Testis (tissue), 3 donors: ENCODE results near the gene KAT8. TPM values are rescaled to one million over a fixed set of nuclear protein-coding genes. Genes with fewer than 3 reads are reported as not detected.

Experiments
- DNase-seq: peaks from one replicate; pipeline ENCODE4 v3.0.0-alpha.2; 2019
- H3K27ac ChIP-seq, 2 donors: fragments of 200-600 bp; sonication (generic); one replicate each; pipeline ENCODE4 v1.5.1; 2019
- H3K27me3 ChIP-seq: fragments of 200-600 bp; sonication (generic); one replicate; pipeline ENCODE4 v1.5.1; 2019
- H3K36me3 ChIP-seq: fragments of 200-600 bp; sonication (generic); one replicate; pipeline ENCODE4 v1.5.1; 2017; ENCODE audit warnings: low read depth; ENCODE audit errors: missing control alignments
- H3K4me1 ChIP-seq: fragments of 200-600 bp; sonication (generic); one replicate; pipeline ENCODE4 v1.5.1; 2019
- H3K4me3 ChIP-seq, 2 donors: fragments of 200-600 bp; sonication (generic); one replicate each; pipeline ENCODE4 v1.5.1; 2017 to 2019
- H3K9me3 ChIP-seq: fragments of 200-600 bp; sonication (generic); one replicate; pipeline ENCODE4 v1.5.1; 2017
- CTCF ChIP-seq, 3 experiments: fragments of 450-650 bp in 2 of 3; fragments of 200-600 bp in 1 of 3; sonication (generic) in 1 of 3; IDR thresholded peaks; one replicate each; pipeline ENCODE4 v1.5.1; 2016 to 2019; ENCODE audit warnings: antibody characterized with exemption in 3 of 3, mild to moderate bottlenecking in 2 of 3, moderate library complexity in 1 of 3
- POLR2A ChIP-seq: fragments of 450-650 bp; IDR thresholded peaks from one replicate; pipeline ENCODE4 v1.6.1; 2017; ENCODE audit warnings: antibody characterized with exemption, mild to moderate bottlenecking, moderate library complexity
- WGBS, 2 donors: methylation state at CpG; one replicate each; pipeline ENCODE4 v1.1.5; 2018; 5-methylcytosine and 5-hydroxymethylcytosine counted together
- intact Hi-C: fragments of 100-400 bp; cut with DNase I; formaldehyde crosslinking; loops from one replicate; pipeline ENCODE4 v1.15.1; 2023; ENCODE audit warnings: low total_unique reads
- polyA plus RNA-seq: library from polyadenylated mRNA; stranded (reverse); fragments of 350-450 nt; fragmentation: Illumina TruSeq; extraction: RNeasy Lipid Tissue Mini Kit (QIAGEN cat#74804); gene quantifications from one replicate; pipeline ENCODE4 v1.2.3, GENCODE V29; 2014; ENCODE audit warnings: low read depth, low replicate concordance; ENCODE audit not compliant: insufficient read depth
- total RNA-seq, 2 donors: library from RNA; depleted of rRNA; stranded (reverse); fragments of >200 nt; gene quantifications; one replicate each; pipeline ENCODE4 v1.2.3, GENCODE V29; 2016

KAT8 gene
- total and polyA plus RNA-seq, 3 donors from 2014 or later = 86.0 to 111 (median 96.9) TPM

GRCh38 chr16:31085873-31086628 lies 31.4 kb upstream of the KAT8 start:
- Histone ChIP-seq H3K4me3 (no peak overlapping the region), H3K27ac (no peak overlapping the region), H3K4me1 (peaks cover 28% of the 10 kb centered on the region), H3K36me3 (no peaks in the 10 kb centered on the region), H3K9me3 (no peaks in the 10 kb centered on the region), H3K27me3 (no peaks in the 10 kb centered on the region)
- TF ChIP-seq CTCF (IDR thresholded peaks at IDR 0.05) = no peak
- TF ChIP-seq POLR2A = no peak
- 79 to 82% methylated on average over 14 to 18 of the region's 18 CpGs for WGBS, 2 donors
- no peak for DNase-seq
- intact Hi-C loops = loop anchor here (10.0 kb wide), 1 partner anchor 59 kb away; no protein-coding TSS in a partner anchor

- peaks cover 28% of the 10 kb centered on the region for H3K4me1 ChIP-seq
- DNase-seq = no peak
- no peaks in the 10 kb centered on the region for H3K27me3 ChIP-seq
- WGBS, 2 donors = 91% methylated on average over 6 of the region's 6 CpGs; no CpG with 5 or more reads in 1 of the 2 donors
- TF ChIP-seq CTCF (IDR thresholded peaks at IDR 0.05) = no peak
- TF ChIP-seq POLR2A = no peak
- intact Hi-C loops = loop anchor here (10.0 kb wide), 1 partner anchor 58 kb away; no protein-coding TSS in a partner anchor
- H3K27ac ChIP-seq = no peak overlapping the region
- H3K36me3 ChIP-seq = no peaks in the 10 kb centered on the region
- no peaks in the 10 kb centered on the region for H3K9me3 ChIP-seq
- H3K4me3 ChIP-seq = no peak overlapping the region
These were observed 30.9 kb upstream of the KAT8 start for GRCh38 chr16:31086629-31086906.

- no peak for TF ChIP-seq CTCF (IDR thresholded peaks at IDR 0.05)
- TF ChIP-seq POLR2A = no peak
- Histone ChIP-seq H3K36me3 (no peaks in the 10 kb centered on the region), H3K27ac (no peak overlapping the region), H3K27me3 (no peaks in the 10 kb centered on the region), H3K9me3 (no peaks in the 10 kb centered on the region), H3K4me1 (peaks cover 22% of the 10 kb centered on the region), H3K4me3 (no peak overlapping the region)
- 85 to 98% methylated on average over 4 to 8 of the region's 8 CpGs for whole genome bisulfite sequencing, 2 donors
- intact Hi-C loops = loop anchor here (10.0 kb wide), 1 partner anchor 57 kb away; no protein-coding TSS in a partner anchor
- DNase-seq = no peak
These were observed 30.0 kb upstream of the KAT8 start for GRCh38 chr16:31087481-31087880.

- intact Hi-C loops = loop anchor here (10.0 kb wide), 1 partner anchor 57 kb away; no protein-coding TSS in a partner anchor
- H3K36me3 ChIP-seq = no peaks in the 10 kb centered on the region
These were observed 29.5 kb upstream of the KAT8 start for GRCh38 chr16:31087971-31088370.

More at GRCh38 chr16:31087971-31088370, 29.5 kb upstream of the KAT8 start:
- H3K27ac ChIP-seq = no peak overlapping the region
- H3K9me3 ChIP-seq = no peaks in the 10 kb centered on the region
- no peak for TF ChIP-seq CTCF (IDR thresholded peaks at IDR 0.05)
- H3K4me1 ChIP-seq = peaks cover 19% of the 10 kb centered on the region
- 75 to 92% methylated on average over 3 to 5 of the region's 5 CpGs for WGBS, 2 donors
- H3K4me3 ChIP-seq = no peak overlapping the region
- no peak for DNase-seq
- no peaks in the 10 kb centered on the region for H3K27me3 ChIP-seq
